IPS-18a (cell line): ENCODE measurements around the gene LAPTM5.

Source experiments
- H3K27ac ChIP-seq: one replicate; pipeline ENCODE4 v1.5.1; 2013; ENCODE audit warnings: low read length
- H3K27me3 ChIP-seq: one replicate; pipeline ENCODE4 v1.6.1; 2013; ENCODE audit warnings: mild to moderate bottlenecking, low read length; ENCODE audit not compliant: control insufficient read depth, insufficient read depth
- H3K36me3 ChIP-seq: one replicate; pipeline ENCODE4 v1.6.1; 2013; ENCODE audit warnings: low read depth, low read length; ENCODE audit not compliant: control insufficient read depth
- H3K4me1 ChIP-seq: one replicate; pipeline ENCODE4 v1.6.1; 2013; ENCODE audit warnings: low read depth, low read length; ENCODE audit not compliant: control insufficient read depth
- H3K4me3 ChIP-seq: one replicate; pipeline ENCODE4 v1.5.1; 2013; ENCODE audit warnings: low read length
- H3K9ac ChIP-seq: one replicate; pipeline ENCODE4 v1.6.1; 2013; ENCODE audit warnings: mild to moderate bottlenecking, low read length, moderate library complexity
- H3K9me3 ChIP-seq: one replicate; pipeline ENCODE4 v1.6.1; 2013; ENCODE audit warnings: low read depth, low read length; ENCODE audit not compliant: control insufficient read depth

The LAPTM5 gene

GRCh38 chr1:30735668-30736498, 21.7 kb downstream of the LAPTM5 start:
- Histone ChIP-seq H3K36me3 (no peaks in the 10 kb centered on the region), H3K4me1 (peaks cover 7% of the 10 kb centered on the region), H3K9me3 (no peaks in the 10 kb centered on the region), H3K27ac (no peak overlapping the region), H3K27me3 (no peaks in the 10 kb centered on the region), H3K4me3 (no peak overlapping the region), H3K9ac (no peak overlapping the region)

DNA sequence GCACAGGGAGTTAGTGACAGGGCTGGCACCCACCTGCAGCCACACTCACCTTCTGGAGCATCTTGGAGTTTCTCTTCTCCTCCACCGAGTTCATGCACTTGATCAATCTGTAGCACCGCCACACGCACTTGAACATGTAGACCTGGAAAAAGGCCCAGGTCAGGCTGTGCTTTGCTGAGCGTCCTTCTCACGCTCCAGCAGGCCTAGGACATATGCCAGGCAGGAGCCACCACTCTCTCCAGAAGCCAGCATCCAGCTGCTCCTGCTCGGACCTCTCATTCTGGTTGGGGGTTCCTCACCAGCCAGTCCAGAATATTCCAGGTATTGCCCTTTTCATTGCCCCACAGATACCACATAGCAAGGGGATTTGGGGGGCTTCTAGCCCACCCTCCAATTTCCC, 22.4 kb downstream of the LAPTM5 start:
- Histone ChIP-seq H3K27ac (no peak overlapping the region), H3K4me3 (no peak overlapping the region), H3K9ac (no peak overlapping the region), H3K36me3 (no peaks in the 10 kb centered on the region), H3K27me3 (no peaks in the 10 kb centered on the region), H3K4me1 (peaks cover 7% of the 10 kb centered on the region), H3K9me3 (no peaks in the 10 kb centered on the region)

GRCh38 chr1:30734580-30734979, 23.0 kb downstream of the LAPTM5 start:
- H3K27ac ChIP-seq: no peak overlapping the region
- H3K36me3 ChIP-seq: no peaks in the 10 kb centered on the region
- no peaks in the 10 kb centered on the region for H3K9me3 ChIP-seq
- no peak overlapping the region for H3K4me3 ChIP-seq
- peaks cover 7% of the 10 kb centered on the region for H3K4me1 ChIP-seq
- H3K27me3 ChIP-seq: no peaks in the 10 kb centered on the region
- H3K9ac ChIP-seq: no peak overlapping the region

GRCh38 chr1:30734106-30734505, 23.5 kb downstream of the LAPTM5 start:
- H3K27ac ChIP-seq: no peak overlapping the region
- no peaks in the 10 kb centered on the region for H3K36me3 ChIP-seq
- H3K4me3 ChIP-seq: no peak overlapping the region
- H3K9ac ChIP-seq: no peak overlapping the region
- H3K4me1 ChIP-seq: peaks cover 7% of the 10 kb centered on the region
- H3K9me3 ChIP-seq: no peaks in the 10 kb centered on the region
- H3K27me3 ChIP-seq: no peaks in the 10 kb centered on the region

DNA sequence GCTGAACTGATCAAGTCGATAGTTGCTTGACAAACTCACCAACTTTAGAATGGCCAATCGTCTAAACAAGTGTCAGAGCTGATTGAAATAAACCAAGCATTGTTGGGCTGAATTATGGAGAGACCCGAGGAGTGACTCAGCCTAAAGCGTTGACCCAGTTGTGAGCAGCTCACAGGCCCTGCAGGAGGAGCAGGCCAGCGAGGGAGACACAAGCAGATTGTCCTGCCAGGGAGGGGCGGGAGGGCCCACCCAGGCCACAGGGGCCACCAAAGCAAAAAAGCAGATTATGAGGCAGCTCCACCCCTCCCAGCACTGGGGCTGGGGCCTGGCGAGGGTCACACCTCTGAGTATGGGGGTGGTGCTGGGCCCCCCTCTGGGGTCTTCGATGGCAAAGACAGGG, 24.1 kb downstream of the LAPTM5 start:
- Histone ChIP-seq H3K36me3 (no peaks in the 10 kb centered on the region), H3K27ac (no peak overlapping the region), H3K27me3 (no peaks in the 10 kb centered on the region), H3K4me1 (peaks cover 7% of the 10 kb centered on the region), H3K9ac (no peak overlapping the region), H3K9me3 (no peaks in the 10 kb centered on the region), H3K4me3 (no peak overlapping the region)

DNA sequence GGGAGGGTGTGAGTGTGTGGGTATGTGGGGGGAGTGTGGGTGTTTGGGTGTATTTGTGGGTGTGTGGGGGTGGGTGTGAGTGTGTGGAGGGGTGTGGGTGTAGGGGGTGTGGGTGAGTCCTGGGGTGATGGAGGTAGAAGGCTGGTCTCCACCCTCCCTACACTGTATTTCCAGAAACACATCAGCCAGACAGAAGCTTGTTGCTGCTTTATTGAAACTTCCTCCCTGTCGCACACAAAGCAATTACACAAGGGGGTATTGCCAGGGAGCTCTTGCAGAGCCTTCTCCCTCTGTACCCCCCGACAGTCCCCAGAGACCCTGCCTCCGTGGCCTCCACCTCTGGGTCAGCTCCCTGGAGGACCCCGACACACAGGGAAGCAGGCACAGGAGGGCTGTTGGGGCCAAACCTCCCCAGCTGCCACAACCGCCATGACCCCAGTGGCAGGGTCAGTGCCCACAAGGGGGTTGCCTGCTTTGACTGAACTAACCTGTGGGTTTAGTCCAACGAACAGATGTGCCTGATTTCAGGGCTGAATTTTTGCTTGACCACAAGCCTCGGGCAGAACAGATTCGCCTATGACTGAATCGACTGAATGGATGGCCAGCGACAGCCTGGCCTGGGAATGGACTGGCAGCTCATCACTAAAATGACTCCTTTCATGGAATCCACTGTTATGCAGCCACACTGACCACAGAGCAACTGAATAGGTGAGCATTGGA, 25.1 kb downstream of the LAPTM5 start:
- no peak overlapping the region for H3K4me3 ChIP-seq
- no peak overlapping the region for H3K9ac ChIP-seq
- no peaks in the 10 kb centered on the region for H3K27me3 ChIP-seq
- H3K27ac ChIP-seq: no peak overlapping the region
- H3K36me3 ChIP-seq: no peaks in the 10 kb centered on the region
- H3K9me3 ChIP-seq: no peaks in the 10 kb centered on the region
- peaks cover 11% of the 10 kb centered on the region for H3K4me1 ChIP-seq

- Histone ChIP-seq H3K27ac (no peak overlapping the region), H3K27me3 (no peaks in the 10 kb centered on the region), H3K36me3 (no peaks in the 10 kb centered on the region), H3K9ac (no peak overlapping the region), H3K9me3 (no peaks in the 10 kb centered on the region), H3K4me3 (no peak overlapping the region), H3K4me1 (peaks cover 11% of the 10 kb centered on the region)
Measured at GRCh38 chr1:30731806-30732276, 25.7 kb downstream of the LAPTM5 start.

DNA sequence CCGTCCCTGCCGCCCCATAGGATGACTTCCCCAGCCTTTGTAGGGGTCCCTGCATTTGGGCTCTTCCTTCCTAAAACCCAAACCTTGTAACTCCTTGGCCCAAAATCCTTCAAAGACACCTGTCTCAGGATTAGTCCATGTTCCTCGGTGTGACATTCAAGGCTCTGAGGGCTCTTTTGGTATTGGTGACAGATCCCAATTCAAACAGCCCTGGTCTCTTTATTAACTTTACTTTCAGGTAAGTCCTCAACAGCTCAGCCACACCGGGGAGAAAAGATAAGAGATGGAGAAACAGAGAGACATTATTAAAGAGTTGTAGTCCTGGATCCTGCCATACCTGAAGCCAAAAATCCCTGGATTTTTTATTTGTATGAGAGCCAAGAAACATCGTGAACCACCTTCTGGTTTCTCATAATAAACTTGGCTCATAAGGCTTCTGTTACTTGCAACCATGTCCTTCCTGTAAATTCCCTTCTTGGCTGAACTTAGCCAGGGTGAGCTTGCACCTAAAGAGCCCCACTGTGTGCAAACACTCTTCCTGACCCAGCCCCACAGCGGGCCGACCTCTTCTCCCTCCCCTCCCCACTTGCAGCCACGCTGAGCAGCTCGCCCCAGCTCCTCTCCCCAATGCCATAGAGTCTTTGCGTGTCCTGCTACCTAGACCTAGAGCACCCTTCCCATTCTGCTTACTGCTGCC, 26.3 kb downstream of the LAPTM5 start:
- Histone ChIP-seq H3K9ac (no peak overlapping the region), H3K9me3 (no peaks in the 10 kb centered on the region), H3K4me1 (peaks cover 11% of the 10 kb centered on the region), H3K4me3 (no peak overlapping the region), H3K27ac (no peak overlapping the region), H3K36me3 (no peaks in the 10 kb centered on the region), H3K27me3 (no peaks in the 10 kb centered on the region)

- H3K27ac ChIP-seq: no peak overlapping the region
- H3K4me3 ChIP-seq: no peak overlapping the region
- H3K4me1 ChIP-seq: peaks cover 11% of the 10 kb centered on the region
- no peak overlapping the region for H3K9ac ChIP-seq
- no peaks in the 10 kb centered on the region for H3K27me3 ChIP-seq
- no peaks in the 10 kb centered on the region for H3K36me3 ChIP-seq
- H3K9me3 ChIP-seq: no peaks in the 10 kb centered on the region
Measured at GRCh38 chr1:30730346-30731108, 27.0 kb downstream of the LAPTM5 start.

DNA sequence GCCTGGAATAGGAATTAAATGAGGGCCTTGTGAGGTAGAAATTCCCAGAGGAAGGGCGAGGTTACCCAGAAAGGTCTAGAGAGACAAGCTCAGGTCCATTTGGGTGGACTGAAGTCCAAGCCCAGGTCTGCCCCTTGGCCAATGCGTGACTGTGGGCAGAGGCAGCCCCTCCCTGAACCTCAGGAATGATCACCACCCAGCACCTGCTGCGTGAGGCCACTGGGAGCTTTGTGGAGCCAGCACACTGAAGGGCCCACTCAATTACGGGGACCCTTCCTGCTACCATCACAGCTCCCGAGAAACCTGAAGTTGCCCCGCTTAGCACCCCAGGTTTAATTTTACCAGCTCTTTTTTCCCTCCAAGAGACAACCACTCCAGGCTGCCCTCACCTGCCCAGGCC, 27.7 kb downstream of the LAPTM5 start:
- Histone ChIP-seq H3K9me3 (no peaks in the 10 kb centered on the region), H3K27me3 (no peaks in the 10 kb centered on the region), H3K36me3 (no peaks in the 10 kb centered on the region), H3K4me1 (peaks cover 11% of the 10 kb centered on the region), H3K27ac (no peak overlapping the region), H3K4me3 (no peak overlapping the region), H3K9ac (no peak overlapping the region)
